ENCODE measurements around the gene CABLES1.
"Not testable (repeated sequence)": the region's sequence is repeated elsewhere in the genome, so short reads cannot be mapped to it uniquely, and the experiment has no call there.

Gene CABLES1

DNA sequence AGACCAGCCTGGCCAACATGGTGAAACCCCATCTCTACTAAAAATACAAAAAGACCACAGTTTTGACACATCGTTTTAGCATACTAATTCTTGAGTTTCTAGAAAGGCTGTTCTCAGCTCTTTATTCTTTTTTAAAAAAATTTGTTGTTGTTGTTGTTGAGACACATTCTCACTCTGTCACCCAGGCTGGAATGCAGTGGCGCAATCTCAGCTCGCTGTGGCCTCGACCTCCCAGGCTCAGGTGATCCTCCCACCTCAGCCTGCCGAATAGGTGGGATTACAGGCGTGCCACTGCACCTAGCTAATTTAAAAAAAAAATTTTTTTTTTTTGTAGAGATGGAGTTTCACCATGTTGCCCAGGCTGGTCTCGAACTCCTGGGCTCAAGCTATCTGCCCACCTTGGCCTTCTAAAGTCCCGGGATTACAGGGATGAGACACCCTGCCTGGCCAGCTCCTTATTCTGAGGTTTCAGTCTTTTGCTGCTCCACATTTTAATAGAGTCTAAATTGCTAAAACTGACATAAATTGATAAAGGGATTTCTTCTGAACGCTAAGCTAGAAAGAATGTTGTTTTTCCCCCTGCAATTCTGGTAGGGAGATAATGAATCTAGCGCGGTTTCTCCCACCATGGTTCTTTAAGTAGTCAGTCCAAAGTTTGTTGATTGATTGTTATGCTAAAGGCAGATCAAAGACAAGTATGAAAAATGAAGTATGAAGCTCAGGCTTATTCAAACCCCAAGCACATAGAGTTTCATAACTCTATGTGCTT lies 32.6 kb upstream of the CABLES1 start:
- no peaks in the 10 kb centered on the region; the same call in 1 of the 2 replicates for H3K4me1 ChIP-seq

DNA sequence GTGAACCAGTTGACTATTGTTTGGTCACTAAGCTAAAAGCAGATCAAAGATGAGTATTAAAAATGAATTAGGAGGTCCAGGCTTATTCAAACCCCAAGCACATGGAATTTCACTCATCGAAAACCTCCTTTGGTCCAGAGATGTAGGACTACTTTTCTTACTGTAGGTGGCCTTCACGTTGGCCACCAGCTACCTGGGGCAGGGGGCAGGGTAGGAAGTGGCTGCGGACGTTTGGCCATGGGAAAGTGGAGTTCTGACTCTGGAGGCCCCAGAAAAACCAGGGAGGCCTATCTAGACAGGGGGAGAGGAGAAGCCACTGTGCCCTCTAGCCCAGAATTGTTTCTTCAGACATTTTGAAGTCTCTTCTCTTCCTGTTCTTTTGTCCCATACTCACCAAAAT lies 31.8 kb upstream of the CABLES1 start:
- H3K4me3 ChIP-seq, result no peak overlapping the region
- no peak for DNase-seq (ENCODE audit: low spot score in 2 of 2)
- no peaks in the 10 kb centered on the region for H3K27me3 ChIP-seq (ENCODE audit: low read depth)
- no peaks in the 10 kb centered on the region for H3K36me3 ChIP-seq (replicated peaks)
- in situ Hi-C loops (cut with MboI; ENCODE audit: low sequenced_read_pairs), result no loop called here
- H3K4me1 ChIP-seq, result no peaks in the 10 kb centered on the region; the same call in 1 of the 2 replicates
- no peaks in the 10 kb centered on the region for H3K9me3 ChIP-seq

More for the DNA sequence above, 32.6 kb upstream of the CABLES1 start:
- H3K27me3 ChIP-seq (ENCODE audit: low read depth), result no peaks in the 10 kb centered on the region
- in situ Hi-C loops (cut with MboI; ENCODE audit: low sequenced_read_pairs), result no loop called here
- H3K9me3 ChIP-seq, result no peaks in the 10 kb centered on the region
- no peaks in the 10 kb centered on the region for H3K36me3 ChIP-seq (replicated peaks)
- no peak overlapping the region for H3K4me3 ChIP-seq
- DNase-seq (ENCODE audit: low spot score in 2 of 2), result no peak

DNA sequence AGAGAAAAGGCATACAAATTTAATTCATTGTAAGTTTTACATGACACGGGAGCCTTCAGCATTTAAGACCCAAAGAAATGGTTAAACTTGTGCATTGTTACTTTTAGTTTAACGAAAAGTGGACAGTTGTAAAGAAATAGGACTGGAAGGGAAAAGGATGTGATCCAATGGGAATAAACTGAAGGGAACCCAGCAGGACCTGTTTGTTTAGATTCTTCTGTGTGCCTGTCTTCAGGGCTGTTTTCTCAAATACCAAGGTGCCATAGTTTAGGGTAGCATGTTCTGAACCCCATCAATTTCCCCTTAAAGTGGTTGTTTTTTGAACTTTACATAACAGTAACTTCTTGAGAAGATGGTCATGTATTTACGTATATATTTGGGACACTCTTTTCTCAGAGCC lies 30.3 kb upstream of the CABLES1 start:
- Histone ChIP-seq H3K9me3 (no peaks in the 10 kb centered on the region), H3K27me3 (ENCODE audit: low read depth) (no peaks in the 10 kb centered on the region), H3K4me1 (no peaks in the 10 kb centered on the region; the same call in 1 of the 2 replicates), H3K36me3 (replicated peaks) (no peaks in the 10 kb centered on the region), H3K4me3 (no peak overlapping the region)
- in situ Hi-C loops (cut with MboI; ENCODE audit: low sequenced_read_pairs), result no loop called here
- no peak for DNase-seq (ENCODE audit: low spot score in 2 of 2)

DNA sequence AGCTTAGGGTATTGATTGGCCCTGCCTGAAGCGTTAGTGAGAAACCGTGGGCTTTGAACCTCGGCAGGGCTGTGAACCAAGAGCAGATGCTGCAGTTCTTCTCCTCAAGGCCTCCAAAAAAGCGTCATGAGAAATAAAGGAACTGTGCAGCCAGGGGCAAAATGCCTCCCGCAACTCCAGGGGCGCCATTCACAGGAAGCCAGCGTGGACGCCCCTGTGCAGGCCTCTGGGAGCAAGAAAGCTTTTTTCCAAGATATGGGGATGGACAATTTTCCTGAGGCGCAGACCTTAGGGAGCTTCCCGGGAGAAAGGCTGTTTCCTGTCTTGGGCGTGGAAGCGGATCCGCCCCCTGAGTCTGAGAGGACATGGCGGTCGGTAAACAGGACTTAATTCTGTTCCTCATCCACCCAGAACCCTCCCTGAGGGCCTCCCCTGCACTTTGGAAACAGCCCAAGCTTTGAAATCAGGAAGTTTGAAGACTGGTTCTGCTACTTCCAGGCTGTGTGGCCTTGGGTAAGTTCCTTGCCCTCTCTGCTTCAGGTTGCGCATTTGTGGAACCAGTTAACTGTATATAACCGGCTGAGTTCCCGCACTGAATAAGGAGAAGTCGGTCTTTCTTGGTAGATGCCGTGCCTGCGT lies 29.6 kb upstream of the CABLES1 start:
- DNase-seq (ENCODE audit: low spot score in 2 of 2), result no peak
- no peaks in the 10 kb centered on the region; the same call in 1 of the 2 replicates for H3K4me1 ChIP-seq
- no peak overlapping the region for H3K4me3 ChIP-seq
- H3K36me3 ChIP-seq (replicated peaks), result no peaks in the 10 kb centered on the region
- no peaks in the 10 kb centered on the region for H3K27me3 ChIP-seq (ENCODE audit: low read depth)
- in situ Hi-C loops (cut with MboI; ENCODE audit: low sequenced_read_pairs), result no loop called here
- H3K9me3 ChIP-seq, result no peaks in the 10 kb centered on the region

DNA sequence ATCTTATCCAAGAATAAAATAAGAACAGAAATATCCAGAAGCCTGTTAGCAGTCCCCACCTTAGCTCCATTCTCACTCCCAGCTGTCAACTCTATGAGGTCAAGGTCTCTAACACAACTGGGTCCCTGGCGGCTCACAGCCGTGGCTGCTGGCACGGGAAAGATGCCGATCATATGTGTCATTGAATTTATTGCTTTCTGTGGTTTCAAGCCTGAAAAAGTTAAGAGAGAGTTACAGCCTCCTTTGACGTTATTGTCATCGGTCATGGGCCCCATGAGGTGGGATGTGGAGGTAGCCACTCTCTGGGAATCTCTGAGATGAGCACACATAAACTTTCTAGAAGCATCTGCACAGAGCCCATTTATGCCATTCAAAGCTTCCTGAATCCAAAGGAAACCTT lies 28.7 kb upstream of the CABLES1 start:
- no peaks in the 10 kb centered on the region for H3K9me3 ChIP-seq
- no peak overlapping the region for H3K4me3 ChIP-seq
- in situ Hi-C loops (cut with MboI; ENCODE audit: low sequenced_read_pairs), result no loop called here
- no peaks in the 10 kb centered on the region for H3K36me3 ChIP-seq (replicated peaks)
- no peak for DNase-seq (ENCODE audit: low spot score in 2 of 2)
- no peaks in the 10 kb centered on the region; the same call in 1 of the 2 replicates for H3K4me1 ChIP-seq
- no peaks in the 10 kb centered on the region for H3K27me3 ChIP-seq (ENCODE audit: low read depth)

DNA sequence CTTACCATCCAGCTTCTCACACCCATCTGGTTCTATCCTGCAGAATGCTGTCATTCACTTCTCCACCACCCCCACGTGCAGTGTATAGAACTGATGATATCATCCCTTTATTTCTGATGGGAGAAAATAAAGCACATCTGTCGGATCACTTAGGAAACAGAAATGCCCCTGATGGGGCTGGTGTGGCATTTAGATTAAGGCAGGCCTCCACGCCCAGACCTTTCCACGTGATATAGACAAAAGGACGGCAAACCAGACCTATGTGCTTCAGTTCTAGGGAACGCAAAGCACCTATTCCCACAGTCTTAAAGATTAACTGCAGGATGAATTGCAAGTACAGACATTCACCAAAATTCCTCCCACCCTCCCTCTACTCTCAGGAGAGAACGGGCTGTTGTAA lies 27.6 kb upstream of the CABLES1 start:
- H3K4me1 ChIP-seq, result no peaks in the 10 kb centered on the region; the same call in 1 of the 2 replicates
- no peak overlapping the region for H3K4me3 ChIP-seq
- H3K9me3 ChIP-seq, result no peaks in the 10 kb centered on the region
- no peak for DNase-seq (ENCODE audit: low spot score in 2 of 2)
- in situ Hi-C loops (cut with MboI; ENCODE audit: low sequenced_read_pairs), result no loop called here
- no peaks in the 10 kb centered on the region for H3K36me3 ChIP-seq (replicated peaks)
- H3K27me3 ChIP-seq (ENCODE audit: low read depth), result no peaks in the 10 kb centered on the region

DNA sequence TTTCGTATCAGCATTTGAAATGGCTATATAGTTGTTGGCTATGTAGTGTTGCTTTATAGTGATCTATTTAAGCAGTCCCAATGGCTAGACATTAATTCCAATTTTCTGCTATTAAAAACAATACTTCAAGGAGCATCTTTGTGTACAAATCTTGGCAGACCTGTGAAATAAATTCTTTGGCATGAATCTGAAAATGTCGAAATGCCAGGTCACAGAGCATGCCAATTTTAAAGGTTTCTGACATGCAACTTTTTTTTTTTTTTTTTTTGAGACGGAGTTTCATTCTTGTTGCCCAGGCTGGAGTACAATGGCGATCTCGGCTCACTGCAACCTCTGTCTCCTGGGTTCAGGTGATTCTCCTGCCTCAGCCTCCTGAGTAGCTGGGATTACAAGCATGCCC lies 26.8 kb upstream of the CABLES1 start:
- Histone ChIP-seq H3K9me3 (no peaks in the 10 kb centered on the region), H3K36me3 (replicated peaks) (no peaks in the 10 kb centered on the region), H3K4me1 (peaks cover under 1% of the 10 kb centered on the region), H3K4me3 (no peak overlapping the region), H3K27me3 (ENCODE audit: low read depth) (no peaks in the 10 kb centered on the region)
- in situ Hi-C loops (cut with MboI; ENCODE audit: low sequenced_read_pairs), result no loop called here
- no peak for DNase-seq (ENCODE audit: low spot score in 2 of 2)

DNA sequence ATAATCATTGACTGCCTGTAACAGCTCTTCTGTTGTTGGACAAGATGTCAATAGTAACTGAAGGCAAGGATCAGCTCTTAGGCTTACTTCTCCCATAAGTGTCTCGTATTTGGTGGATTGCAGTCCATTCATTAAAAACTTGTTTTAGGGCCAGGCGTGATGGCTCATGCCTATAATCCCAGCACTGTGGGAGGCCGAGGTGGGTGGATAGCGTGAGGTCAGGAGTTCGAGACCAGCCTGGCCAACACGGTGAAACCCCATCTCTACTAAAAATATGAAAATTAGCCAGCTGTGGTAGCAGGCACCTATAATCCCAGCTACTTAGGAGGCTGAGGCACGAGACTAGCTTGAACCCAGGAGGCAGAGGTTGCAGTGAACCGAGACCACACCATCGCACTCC lies 26.1 kb upstream of the CABLES1 start:
- H3K9me3 ChIP-seq; H3K4me3 ChIP-seq; H3K36me3 ChIP-seq (replicated peaks); DNase-seq (ENCODE audit: low spot score in 2 of 2); H3K4me1 ChIP-seq; H3K27me3 ChIP-seq (ENCODE audit: low read depth); in situ Hi-C loops (cut with MboI; ENCODE audit: low sequenced_read_pairs): not testable (repeated sequence)

DNA sequence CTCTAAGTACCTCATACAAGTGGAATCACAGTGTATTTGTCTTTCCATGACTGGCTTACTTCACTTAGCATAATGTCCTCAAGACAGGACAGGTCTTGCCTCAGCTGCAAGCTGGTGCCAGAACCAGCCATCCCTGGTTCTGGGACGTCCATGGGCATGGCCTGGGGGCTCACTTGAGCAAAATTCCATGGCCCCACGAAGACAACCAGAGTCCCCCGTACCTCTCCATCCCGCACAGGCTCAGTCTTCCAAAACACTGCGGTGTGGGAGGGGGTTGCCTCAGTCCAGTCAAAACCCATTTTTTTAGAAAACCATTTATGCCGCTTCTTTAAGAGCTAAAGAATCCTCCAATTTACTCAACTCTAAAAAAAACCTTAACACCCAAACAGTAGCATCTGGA lies 21.7 kb upstream of the CABLES1 start:
- in situ Hi-C loops (cut with MboI; ENCODE audit: low sequenced_read_pairs), result no loop called here
- Histone ChIP-seq H3K4me3 (no peak overlapping the region), H3K4me1 (peaks cover 10% of the 10 kb centered on the region), H3K36me3 (replicated peaks) (no peaks in the 10 kb centered on the region), H3K9me3 (no peaks in the 10 kb centered on the region), H3K27me3 (ENCODE audit: low read depth) (no peaks in the 10 kb centered on the region)
- DNase-seq (ENCODE audit: low spot score in 2 of 2), result no peak

DNA sequence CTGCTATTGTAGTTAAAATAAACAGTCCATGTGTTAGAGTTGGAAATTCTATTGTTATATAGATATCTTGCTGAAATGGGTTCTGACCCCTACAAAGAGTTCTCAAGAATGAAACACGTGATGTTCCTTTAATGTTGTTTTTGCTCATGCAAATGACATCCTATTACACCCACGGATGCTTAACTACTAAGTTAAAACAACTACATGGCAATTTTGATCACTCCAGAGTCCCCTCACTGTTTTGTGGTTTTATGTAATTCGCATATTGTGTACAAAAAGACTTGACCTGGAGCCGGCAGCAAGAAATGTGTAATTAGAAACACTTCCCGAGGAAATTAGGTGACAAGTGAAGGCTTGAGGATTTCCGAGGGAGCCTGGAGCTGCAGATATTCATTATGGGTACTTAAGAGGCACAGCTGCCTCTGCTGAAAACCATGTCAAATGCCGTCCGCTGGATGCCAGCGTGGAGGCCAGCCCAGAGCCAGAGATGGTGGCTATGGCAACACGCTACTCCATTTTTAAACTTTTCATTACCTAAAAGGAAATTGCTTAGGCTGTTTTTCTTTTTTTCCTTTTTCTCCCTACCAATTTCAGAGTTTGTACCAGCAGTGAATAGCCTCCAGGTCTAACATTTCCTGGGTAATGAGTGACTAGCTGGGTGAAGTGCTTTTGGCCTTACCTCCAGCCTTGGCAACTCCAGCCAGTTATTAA lies 21.0 kb upstream of the CABLES1 start:
- peak; percentile 45 to 77 for DNase-seq (ENCODE audit: low spot score in 2 of 2)

DNA sequence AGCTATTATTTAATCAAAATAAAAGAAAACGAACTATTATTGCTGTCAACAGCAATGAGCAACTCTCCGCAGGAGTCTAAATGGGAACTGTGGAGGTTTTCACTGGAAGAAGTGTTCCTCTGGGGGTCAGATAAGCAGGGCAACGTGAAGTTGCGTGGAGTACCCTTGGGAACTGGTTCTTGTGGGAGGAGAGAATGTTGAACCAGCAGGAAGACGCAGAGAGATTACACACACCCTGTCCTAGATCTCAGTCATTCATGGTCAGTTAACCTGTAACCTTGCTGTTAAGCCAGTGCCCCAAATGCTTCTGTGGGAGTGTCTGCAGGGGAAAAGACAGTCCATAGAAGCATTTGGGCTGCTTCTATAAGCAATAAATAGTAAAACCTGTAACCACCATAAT lies 20.4 kb upstream of the CABLES1 start:
- Histone ChIP-seq H3K9me3 (no peaks in the 10 kb centered on the region), H3K27me3 (ENCODE audit: low read depth) (no peaks in the 10 kb centered on the region), H3K36me3 (replicated peaks) (no peaks in the 10 kb centered on the region), H3K4me1 (peaks cover 10% of the 10 kb centered on the region), H3K4me3 (no peak overlapping the region)
- in situ Hi-C loops (cut with MboI; ENCODE audit: low sequenced_read_pairs), result no loop called here
- DNase-seq (ENCODE audit: low spot score in 2 of 2), result no peak

More for the DNA sequence above, 21.0 kb upstream of the CABLES1 start:
- no peaks in the 10 kb centered on the region for H3K27me3 ChIP-seq (ENCODE audit: low read depth)
- no peak overlapping the region for H3K4me3 ChIP-seq
- no peaks in the 10 kb centered on the region for H3K36me3 ChIP-seq (replicated peaks)
- no peaks in the 10 kb centered on the region for H3K9me3 ChIP-seq
- peaks cover 10% of the 10 kb centered on the region for H3K4me1 ChIP-seq
- in situ Hi-C loops (cut with MboI; ENCODE audit: low sequenced_read_pairs), result no loop called here

DNA sequence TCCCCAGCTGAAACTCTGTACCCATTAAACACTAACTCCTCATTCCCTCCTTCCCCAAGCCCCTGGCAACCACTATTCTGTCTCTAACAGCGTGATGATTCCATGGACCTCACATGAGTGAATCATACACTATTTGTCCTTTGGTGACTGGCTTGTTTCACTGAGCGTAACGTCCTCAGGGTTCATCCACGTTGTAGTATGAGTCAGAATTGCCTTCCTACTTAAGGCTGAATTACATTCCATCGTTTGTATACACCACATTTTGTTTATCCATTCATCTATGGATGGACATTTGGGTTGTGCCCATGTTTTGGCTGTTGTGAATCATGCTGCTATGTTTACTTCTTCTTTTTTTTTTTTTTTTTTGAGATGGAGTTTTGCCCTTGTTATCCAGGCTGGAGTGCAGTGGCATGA lies 19.6 kb upstream of the CABLES1 start:
- Histone ChIP-seq H3K9me3 (no peaks in the 10 kb centered on the region), H3K27me3 (ENCODE audit: low read depth) (no peaks in the 10 kb centered on the region), H3K4me3 (no peak overlapping the region), H3K4me1 (peaks cover 10% of the 10 kb centered on the region), H3K36me3 (replicated peaks) (no peaks in the 10 kb centered on the region)
- in situ Hi-C loops (cut with MboI; ENCODE audit: low sequenced_read_pairs), result no loop called here
- no peak for DNase-seq (ENCODE audit: low spot score in 2 of 2)

DNA sequence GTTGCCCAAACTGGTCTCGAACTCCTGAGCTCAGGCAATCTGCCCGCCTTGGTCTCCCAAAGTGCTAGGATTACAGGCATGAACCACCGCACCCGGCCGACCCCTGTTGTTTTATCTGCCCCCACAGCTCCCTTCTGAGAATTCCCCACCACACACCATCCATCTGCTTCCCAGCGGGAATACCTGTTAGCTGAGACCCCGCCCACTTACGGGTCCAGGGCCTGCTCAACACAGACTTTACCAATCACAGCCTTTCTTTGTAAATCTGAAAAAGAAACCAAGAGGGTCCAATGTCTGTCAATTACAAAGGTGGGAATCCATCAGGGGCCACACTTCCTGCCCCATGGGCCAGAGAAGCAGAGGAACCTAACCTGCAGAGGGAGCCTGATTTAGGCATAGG lies 14.2 kb upstream of the CABLES1 start:
- no peak for DNase-seq (ENCODE audit: low spot score in 2 of 2)
- in situ Hi-C loops (cut with MboI; ENCODE audit: low sequenced_read_pairs), result no loop called here
- Histone ChIP-seq H3K4me3 (no peak overlapping the region), H3K36me3 (replicated peaks) (no peaks in the 10 kb centered on the region), H3K9me3 (no peaks in the 10 kb centered on the region), H3K4me1 (no peaks in the 10 kb centered on the region), H3K27me3 (ENCODE audit: low read depth) (no peaks in the 10 kb centered on the region)

Measured in HAP-1 (cell line).